ENCODE data around the gene COL23A1. TPM values are rescaled to one million over a fixed set of nuclear protein-coding genes. Genes with fewer than 3 reads are reported as not detected.

Gene COL23A1
- 5.8 TPM for polyA plus RNA-seq (2013, experiment 1 of 4)
- polyA plus RNA-seq (2013, experiment 2 of 4): 5.0 TPM
- polyA plus RNA-seq (2013, experiment 3 of 4): 4.4 TPM
- polyA plus RNA-seq (2013, experiment 4 of 4): 5.3 TPM

- H3K27ac ChIP-seq (ENCODE audit: insufficient read depth, low read depth, low read length, poor library complexity, severe bottlenecking): no peak within 1 kb of the TSS
- H3K4me3 ChIP-seq (ENCODE audit: insufficient read depth, low read depth, low read length): peak within 1 kb of the TSS; percentile 41
- H3K36me3 ChIP-seq (ENCODE audit: control insufficient read depth, insufficient read depth, low read length): no peaks in the 10 kb centered on the region
- peaks cover 60% of the 10 kb centered on the region for H3K27me3 ChIP-seq (ENCODE audit: control insufficient read depth, insufficient read depth, low read length, poor library complexity, severe bottlenecking)
- no peaks in the 10 kb centered on the region for H3K9me3 ChIP-seq (ENCODE audit: control insufficient read depth, low read length)
- H3K4me1 ChIP-seq (ENCODE audit: control insufficient read depth, insufficient read depth, low read length): peaks cover 7% of the 10 kb centered on the region
- 1% methylated on average over 78 of the region's 78 CpGs for WGBS, 2 experiments
Observed at GRCh38 chr5:178590141-178590923, at the start of gene COL23A1. COL23A1 (minus strand) TSS chr5:178590393.

GRCh38 chr5:178637356-178638074 lies 47.3 kb upstream of the COL23A1 start:
- 88 to 92% methylated on average over 9 of the region's 9 CpGs for WGBS, 2 experiments
- H3K9me3 ChIP-seq (ENCODE audit: control insufficient read depth, low read length): no peaks in the 10 kb centered on the region
- no peak overlapping the region for H3K4me3 ChIP-seq (ENCODE audit: insufficient read depth, low read depth, low read length)
- H3K4me1 ChIP-seq (ENCODE audit: control insufficient read depth, insufficient read depth, low read length): no peaks in the 10 kb centered on the region
- no peak overlapping the region for H3K27ac ChIP-seq (ENCODE audit: insufficient read depth, low read depth, low read length, poor library complexity, severe bottlenecking)
- no peaks in the 10 kb centered on the region for H3K27me3 ChIP-seq (ENCODE audit: control insufficient read depth, insufficient read depth, low read length, poor library complexity, severe bottlenecking)
- H3K36me3 ChIP-seq (ENCODE audit: control insufficient read depth, insufficient read depth, low read length): no peaks in the 10 kb centered on the region

DNA sequence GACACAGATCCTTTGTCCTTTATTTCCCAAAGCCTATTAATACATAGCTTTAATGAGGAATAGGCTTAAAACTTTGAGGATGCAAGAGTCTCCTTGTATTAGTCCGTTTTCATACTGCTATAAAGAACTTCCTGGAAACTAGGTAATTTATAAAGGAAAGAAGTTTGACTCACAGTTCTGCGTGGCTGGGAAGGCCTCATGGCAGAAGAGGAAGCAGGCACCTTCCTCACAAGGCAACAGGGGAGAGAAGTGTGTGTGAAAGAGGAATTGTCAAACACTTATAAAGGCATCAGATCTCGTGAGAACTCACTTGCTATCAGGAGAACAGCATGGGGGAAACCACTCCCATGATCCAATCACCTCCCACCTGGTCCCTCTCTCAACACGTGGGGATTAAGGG lies 42.1 kb upstream of the COL23A1 start:
- no peaks in the 10 kb centered on the region for H3K4me1 ChIP-seq (ENCODE audit: control insufficient read depth, insufficient read depth, low read length)
- peaks cover 26% of the 10 kb centered on the region for H3K27me3 ChIP-seq (ENCODE audit: control insufficient read depth, insufficient read depth, low read length, poor library complexity, severe bottlenecking)
- H3K4me3 ChIP-seq (ENCODE audit: insufficient read depth, low read depth, low read length): no peak overlapping the region
- no peak overlapping the region for H3K27ac ChIP-seq (ENCODE audit: insufficient read depth, low read depth, low read length, poor library complexity, severe bottlenecking)
- no peaks in the 10 kb centered on the region for H3K36me3 ChIP-seq (ENCODE audit: control insufficient read depth, insufficient read depth, low read length)
- 60 to 74% methylated on average over 3 of the region's 4 CpGs for WGBS, 2 experiments
- H3K9me3 ChIP-seq (ENCODE audit: control insufficient read depth, low read length): no peaks in the 10 kb centered on the region

- Histone ChIP-seq H3K4me1 (ENCODE audit: control insufficient read depth, insufficient read depth, low read length) (no peaks in the 10 kb centered on the region), H3K4me3 (ENCODE audit: insufficient read depth, low read depth, low read length) (no peak overlapping the region), H3K27ac (ENCODE audit: insufficient read depth, low read depth, low read length, poor library complexity, severe bottlenecking) (no peak overlapping the region), H3K36me3 (ENCODE audit: control insufficient read depth, insufficient read depth, low read length) (no peaks in the 10 kb centered on the region), H3K9me3 (ENCODE audit: control insufficient read depth, low read length) (no peaks in the 10 kb centered on the region), H3K27me3 (ENCODE audit: control insufficient read depth, insufficient read depth, low read length, poor library complexity, severe bottlenecking) (peaks cover 28% of the 10 kb centered on the region)
- WGBS, 2 experiments: 75 to 83% methylated on average over 2 of the region's 2 CpGs
Observed at GRCh38 chr5:178630951-178631350, 40.8 kb upstream of the COL23A1 start.

DNA sequence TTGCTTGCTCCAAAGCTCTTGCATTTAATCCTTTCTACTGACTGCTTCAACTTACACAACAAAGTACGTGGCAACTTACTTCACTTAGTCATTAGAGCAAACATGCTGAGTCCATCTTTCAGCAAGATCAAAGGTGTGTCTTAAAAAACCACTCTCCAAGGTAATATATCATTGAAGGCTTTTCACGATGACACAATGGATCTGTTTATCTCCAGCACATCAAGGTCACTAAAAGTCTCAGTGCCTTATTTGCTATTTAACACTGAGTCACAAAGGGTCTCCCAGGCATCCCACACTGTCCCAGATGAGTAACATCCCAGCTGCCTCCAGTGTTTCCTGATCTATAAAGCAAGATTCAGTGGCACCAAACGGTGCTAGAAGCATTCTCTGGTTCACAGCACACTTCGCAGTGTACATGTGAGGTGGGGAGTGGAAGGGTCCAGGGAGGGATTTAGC lies 40.3 kb upstream of the COL23A1 start:
- Histone ChIP-seq H3K4me3 (ENCODE audit: insufficient read depth, low read depth, low read length) (no peak overlapping the region), H3K36me3 (ENCODE audit: control insufficient read depth, insufficient read depth, low read length) (no peaks in the 10 kb centered on the region), H3K9me3 (ENCODE audit: control insufficient read depth, low read length) (no peaks in the 10 kb centered on the region), H3K27me3 (ENCODE audit: control insufficient read depth, insufficient read depth, low read length, poor library complexity, severe bottlenecking) (peaks cover 28% of the 10 kb centered on the region), H3K4me1 (ENCODE audit: control insufficient read depth, insufficient read depth, low read length) (no peaks in the 10 kb centered on the region), H3K27ac (ENCODE audit: insufficient read depth, low read depth, low read length, poor library complexity, severe bottlenecking) (no peak overlapping the region)
- WGBS, 2 experiments: 81 to 85% methylated on average over 4 of the region's 4 CpGs

GRCh38 chr5:178627259-178627598 lies 37.0 kb upstream of the COL23A1 start:
- H3K27ac ChIP-seq (ENCODE audit: insufficient read depth, low read depth, low read length, poor library complexity, severe bottlenecking): no peak overlapping the region
- WGBS, 2 experiments: 6 to 8% methylated on average over 20 of the region's 20 CpGs
- peaks cover 8% of the 10 kb centered on the region for H3K4me1 ChIP-seq (ENCODE audit: control insufficient read depth, insufficient read depth, low read length)
- no peaks in the 10 kb centered on the region for H3K9me3 ChIP-seq (ENCODE audit: control insufficient read depth, low read length)
- H3K4me3 ChIP-seq (ENCODE audit: insufficient read depth, low read depth, low read length): peak overlapping the region; percentile 94
- peaks cover 28% of the 10 kb centered on the region for H3K27me3 ChIP-seq (ENCODE audit: control insufficient read depth, insufficient read depth, low read length, poor library complexity, severe bottlenecking)
- no peaks in the 10 kb centered on the region for H3K36me3 ChIP-seq (ENCODE audit: control insufficient read depth, insufficient read depth, low read length)

DNA sequence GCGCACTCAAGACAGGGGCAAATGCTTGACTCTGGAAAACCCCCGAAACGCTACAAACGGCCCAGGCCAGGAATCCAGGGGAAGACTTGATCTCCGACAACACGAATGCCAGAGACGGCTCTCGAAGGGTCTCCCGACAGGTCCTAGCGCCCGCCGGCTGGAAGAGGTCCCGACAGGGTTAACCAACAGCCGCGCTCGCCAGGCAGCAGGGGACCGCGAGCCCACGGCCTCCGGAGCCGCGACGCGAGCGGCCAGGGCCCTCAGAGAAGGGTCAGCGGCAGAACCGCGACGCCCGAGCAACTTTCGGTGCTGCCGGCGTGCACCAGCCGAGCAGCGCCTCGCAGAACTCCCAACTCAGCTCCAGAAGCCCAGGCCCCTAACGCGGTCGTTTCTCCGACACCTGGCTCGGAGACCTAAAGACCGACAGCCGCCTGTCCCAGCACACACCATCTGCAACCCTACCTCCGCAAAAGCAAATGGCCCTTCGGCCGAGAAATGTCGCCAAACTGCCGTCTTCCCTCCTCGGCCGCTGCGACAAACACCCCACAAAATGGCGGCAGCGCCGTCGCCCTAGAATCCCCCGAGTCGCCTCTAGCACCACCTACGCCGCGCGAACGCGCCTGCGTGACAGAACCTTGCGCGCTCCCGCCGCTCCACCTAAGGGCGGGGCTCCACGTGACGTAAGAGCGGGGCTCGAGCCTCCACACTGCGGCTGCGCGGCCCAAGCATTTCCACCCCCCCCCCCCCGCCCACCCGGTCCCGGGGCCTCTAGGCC lies 36.5 kb upstream of the COL23A1 start, which contains the start of gene CLK4:
Gene CLK4 (minus strand): TSS at position 567 of the 775 bp plus-strand sequence. CDS start 3,634 bp downstream, outside the sequence.
- Histone ChIP-seq H3K27me3 (ENCODE audit: control insufficient read depth, insufficient read depth, low read length, poor library complexity, severe bottlenecking) (peaks cover 28% of the 10 kb centered on the region), H3K36me3 (ENCODE audit: control insufficient read depth, insufficient read depth, low read length) (no peaks in the 10 kb centered on the region), H3K27ac (ENCODE audit: insufficient read depth, low read depth, low read length, poor library complexity, severe bottlenecking) (peak within 1 kb of the TSS; percentile 81), H3K4me1 (ENCODE audit: control insufficient read depth, insufficient read depth, low read length) (peaks cover 8% of the 10 kb centered on the region), H3K9me3 (ENCODE audit: control insufficient read depth, low read length) (no peaks in the 10 kb centered on the region), H3K4me3 (ENCODE audit: insufficient read depth, low read depth, low read length) (peak within 1 kb of the TSS; percentile 94)
- 0% methylated on average over 74 to 76 of the region's 79 CpGs for WGBS, 2 experiments

GRCh38 chr5:178625679-178626483 lies 35.7 kb upstream of the COL23A1 start:
- Histone ChIP-seq H3K36me3 (ENCODE audit: control insufficient read depth, insufficient read depth, low read length) (no peaks in the 10 kb centered on the region), H3K27me3 (ENCODE audit: control insufficient read depth, insufficient read depth, low read length, poor library complexity, severe bottlenecking) (peaks cover 27% of the 10 kb centered on the region), H3K9me3 (ENCODE audit: control insufficient read depth, low read length) (no peaks in the 10 kb centered on the region), H3K27ac (ENCODE audit: insufficient read depth, low read depth, low read length, poor library complexity, severe bottlenecking) (peak overlapping the region; percentile 81), H3K4me1 (ENCODE audit: control insufficient read depth, insufficient read depth, low read length) (peaks cover 8% of the 10 kb centered on the region), H3K4me3 (ENCODE audit: insufficient read depth, low read depth, low read length) (peak overlapping the region; percentile 94)
- 1% methylated on average over 23 of the region's 23 CpGs for WGBS, 2 experiments

Data from ectodermal cell (in vitro differentiated cells).